Adrenal gland (tissue), 5 donors: Measurements from ENCODE around the gene NKTR.

Experiments
- POLR2A ChIP-seq, 2 donors: fragments of 450-650 bp; IDR thresholded peaks; one replicate each; pipeline ENCODE4 v1.6.1; 2017; ENCODE audit warnings: antibody characterized with exemption in 2 of 2, mild to moderate bottlenecking in 2 of 2, moderate library complexity in 1 of 2
- TF ChIP-seq, protein P1 (sequence below), 6 experiments: fragments of 450-650 bp in 4 of 6; fragments of 200-600 bp in 2 of 6; sonication (generic) in 1 of 6; IDR thresholded peaks; 1 replicate in 5 of 6; 2 replicates in 1 of 6; pipeline versions ENCODE4 v1.5.1 to v1.8.0; 2016 to 2021; ENCODE audit warnings: antibody characterized with exemption in 6 of 6, mild to moderate bottlenecking in 2 of 6, moderate library complexity in 1 of 6
- donor health status: DM: no; HTN: no; CAD: no.

DNA sequence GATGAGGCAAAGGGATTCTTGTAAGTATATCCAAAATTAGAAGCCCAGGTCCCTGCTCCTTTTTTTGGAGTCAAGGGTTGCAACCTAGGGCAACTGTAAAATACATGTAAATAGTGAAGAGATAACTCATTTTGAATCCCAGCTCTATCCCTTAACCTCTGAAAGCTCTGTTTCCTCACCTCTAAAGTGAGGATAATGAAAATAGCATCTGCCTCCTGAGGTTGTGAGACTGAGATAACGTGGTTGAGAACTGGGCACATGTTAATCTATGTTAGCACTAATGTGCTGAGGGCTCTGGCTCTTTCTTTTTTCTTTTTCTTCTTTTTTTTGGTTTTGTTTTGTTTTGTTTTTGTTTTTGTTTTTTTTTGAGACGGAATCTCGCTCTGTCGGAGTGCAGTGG lies 4.8 kb upstream of the NKTR start:
- TF ChIP-seq, protein P1, sequence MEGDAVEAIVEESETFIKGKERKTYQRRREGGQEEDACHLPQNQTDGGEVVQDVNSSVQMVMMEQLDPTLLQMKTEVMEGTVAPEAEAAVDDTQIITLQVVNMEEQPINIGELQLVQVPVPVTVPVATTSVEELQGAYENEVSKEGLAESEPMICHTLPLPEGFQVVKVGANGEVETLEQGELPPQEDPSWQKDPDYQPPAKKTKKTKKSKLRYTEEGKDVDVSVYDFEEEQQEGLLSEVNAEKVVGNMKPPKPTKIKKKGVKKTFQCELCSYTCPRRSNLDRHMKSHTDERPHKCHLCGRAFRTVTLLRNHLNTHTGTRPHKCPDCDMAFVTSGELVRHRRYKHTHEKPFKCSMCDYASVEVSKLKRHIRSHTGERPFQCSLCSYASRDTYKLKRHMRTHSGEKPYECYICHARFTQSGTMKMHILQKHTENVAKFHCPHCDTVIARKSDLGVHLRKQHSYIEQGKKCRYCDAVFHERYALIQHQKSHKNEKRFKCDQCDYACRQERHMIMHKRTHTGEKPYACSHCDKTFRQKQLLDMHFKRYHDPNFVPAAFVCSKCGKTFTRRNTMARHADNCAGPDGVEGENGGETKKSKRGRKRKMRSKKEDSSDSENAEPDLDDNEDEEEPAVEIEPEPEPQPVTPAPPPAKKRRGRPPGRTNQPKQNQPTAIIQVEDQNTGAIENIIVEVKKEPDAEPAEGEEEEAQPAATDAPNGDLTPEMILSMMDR (IDR thresholded peaks at IDR 0.05): no peak
- TF ChIP-seq POLR2A (IDR thresholded peaks at IDR 0.05): no peak
